ENCODE measurements around the gene KIF24. TPM values are rescaled to one million over a fixed set of nuclear protein-coding genes. Genes with fewer than 3 reads are reported as not detected.

Gene KIF24
- total and polyA plus RNA-seq, 2 of the 4 experiments (the other 2 are of a cell fraction): 1.4 to 3.0 TPM

- no peak overlapping the region for H3K4ac ChIP-seq (ENCODE audit: low read depth, low read length)
- no peaks in the 10 kb centered on the region for H3K9me1 ChIP-seq (ENCODE audit: insufficient read depth, low read length)
- no peak overlapping the region for H2BK5ac ChIP-seq (ENCODE audit: low read depth, low read length, poor library complexity, severe bottlenecking)
- H2AK5ac ChIP-seq (ENCODE audit: low read depth, low read length): no peak overlapping the region
- H2AK9ac ChIP-seq (replicated peaks; ENCODE audit: low read depth, low read length, poor library complexity): no peak overlapping the region
- no peak overlapping the region for H2AFZ ChIP-seq (replicated peaks; ENCODE audit: low read length, poor library complexity)
- dilution Hi-C loops (cut with HindIII; ENCODE audit: low sequenced_read_pairs, unreplicated experiment): no loop called here
- H3K4me1 ChIP-seq (ENCODE audit: control insufficient read depth, insufficient read depth, low read length): no peaks in the 10 kb centered on the region
- CTCF ChIA-PET: no interaction called here
- no peak overlapping the region for H2BK20ac ChIP-seq (ENCODE audit: low read depth, low read length)
- ATAC-seq (ENCODE audit: low read depth) (no peak), DNase-seq (no peak)
- H3K23ac ChIP-seq (ENCODE audit: low read depth, low read length): no peak overlapping the region
- H4K20me1 ChIP-seq (ENCODE audit: insufficient read depth, low read length): no peaks in the 10 kb centered on the region
- H3K27me3 ChIP-seq (ENCODE audit: control insufficient read depth, insufficient read depth, low read length): no peaks in the 10 kb centered on the region
- no peak overlapping the region for H4K5ac ChIP-seq (ENCODE audit: low read depth, low read length)
- intact Hi-C loops (cut with micrococcal nuclease): no loop called here
- no TSS peak for BruUV-seq (replicated peaks)
- no peak overlapping the region for H3K9ac ChIP-seq (ENCODE audit: low read depth, low read length)
- no peak overlapping the region for H4K91ac ChIP-seq (ENCODE audit: insufficient read depth, low read depth, low read length)
- H4K8ac ChIP-seq (ENCODE audit: low read depth in 2 of 2, low read length in 2 of 2): no peak overlapping the region
- no peaks in the 10 kb centered on the region; a peak in 1 of 4 replicates for H3K79me1 ChIP-seq (ENCODE audit: low read depth in 1 of 2, low read length in 2 of 2)
- H3K36me3 ChIP-seq (ENCODE audit: control insufficient read depth, insufficient read depth, low read length): no peaks in the 10 kb centered on the region
- in situ Hi-C loops (cut with MboI; ENCODE audit: low sequenced_read_pairs): no loop called here
- H3K27ac ChIP-seq (ENCODE audit: insufficient read depth, low read length): no peak overlapping the region
- TF ChIP-seq RFX5 (IDR thresholded peaks at IDR 0.05; ENCODE audit: low read depth, low read length): no peak
- no peak for TF ChIP-seq NFE2L2 (IDR thresholded peaks at IDR 0.05; ENCODE audit: low read depth, low read length)
- no peak for TF ChIP-seq CEBPB (IDR thresholded peaks at IDR 0.05; ENCODE audit: low read depth, low read length)
- TF ChIP-seq, protein P1, sequence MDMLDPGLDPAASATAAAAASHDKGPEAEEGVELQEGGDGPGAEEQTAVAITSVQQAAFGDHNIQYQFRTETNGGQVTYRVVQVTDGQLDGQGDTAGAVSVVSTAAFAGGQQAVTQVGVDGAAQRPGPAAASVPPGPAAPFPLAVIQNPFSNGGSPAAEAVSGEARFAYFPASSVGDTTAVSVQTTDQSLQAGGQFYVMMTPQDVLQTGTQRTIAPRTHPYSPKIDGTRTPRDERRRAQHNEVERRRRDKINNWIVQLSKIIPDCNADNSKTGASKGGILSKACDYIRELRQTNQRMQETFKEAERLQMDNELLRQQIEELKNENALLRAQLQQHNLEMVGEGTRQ (IDR thresholded peaks at IDR 0.05; ENCODE audit: low read depth, low read length): no peak
- no peak for TF ChIP-seq MAFK (IDR thresholded peaks at IDR 0.05; ENCODE audit: low read depth, low read length)
- no peak for TF ChIP-seq RCOR1 (IDR thresholded peaks at IDR 0.05; ENCODE audit: insufficient replicate concordance, low read length)
- H3K18ac ChIP-seq (ENCODE audit: low read depth, low read length): no peak overlapping the region
- POLR2A ChIA-PET (ENCODE audit: unreplicated experiment): no interaction called here
- H3K9me3 ChIP-seq (ENCODE audit: control insufficient read depth, insufficient read depth, low read length): no peaks in the 10 kb centered on the region
- H3K4me2 ChIP-seq (ENCODE audit: low read depth, low read length): no peak overlapping the region
- no peak overlapping the region for H3K14ac ChIP-seq (replicated peaks; ENCODE audit: low read depth, low read length)
- no peak overlapping the region for H2BK120ac ChIP-seq (ENCODE audit: low read depth, low read length)
- H3K56ac ChIP-seq (ENCODE audit: extremely low read depth, insufficient read depth, low read length): no peak overlapping the region
- WGBS, 2 experiments (ENCODE audit: extremely low coverage in 2 of 2, insufficient read length in 1 of 2): no CpG with 5 or more reads among the region's 2 CpGs
- no peak overlapping the region for H2BK15ac ChIP-seq (ENCODE audit: low read depth, low read length)
- H3K4me3 ChIP-seq (ENCODE audit: insufficient read depth, low read depth, low read length): no peak overlapping the region
Observed at GRCh38 chr9:34291423-34291822, 37.6 kb downstream of the KIF24 start.
